Putamen (tissue), 1 donor: ENCODE results near the gene CCDC181.

Experiments
- DNase-seq: peaks from one replicate; pipeline ENCODE4 v3.0.0-alpha.2; 2016; ENCODE audit warnings: low spot score

Gene CCDC181

DNA sequence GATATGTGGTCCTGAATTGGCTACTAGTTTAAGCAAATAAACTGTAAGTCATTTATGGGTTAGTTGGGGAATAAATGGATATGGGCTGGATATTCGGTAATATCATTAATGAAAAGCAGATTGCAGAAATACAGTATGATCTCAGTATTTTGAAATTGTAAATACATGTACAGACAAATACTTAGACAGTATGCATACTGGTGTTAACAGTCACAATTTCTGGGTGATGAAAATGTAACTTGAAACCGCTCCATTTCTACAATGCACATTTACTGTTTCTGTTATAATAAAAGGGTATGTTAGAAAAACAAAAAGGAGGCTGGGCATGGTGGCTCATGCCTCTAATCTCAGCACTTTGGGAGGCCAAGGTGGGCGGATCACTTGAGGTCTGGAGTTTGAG lies 31.3 kb downstream of the CCDC181 start:
- DNase-seq: no peak

DNA sequence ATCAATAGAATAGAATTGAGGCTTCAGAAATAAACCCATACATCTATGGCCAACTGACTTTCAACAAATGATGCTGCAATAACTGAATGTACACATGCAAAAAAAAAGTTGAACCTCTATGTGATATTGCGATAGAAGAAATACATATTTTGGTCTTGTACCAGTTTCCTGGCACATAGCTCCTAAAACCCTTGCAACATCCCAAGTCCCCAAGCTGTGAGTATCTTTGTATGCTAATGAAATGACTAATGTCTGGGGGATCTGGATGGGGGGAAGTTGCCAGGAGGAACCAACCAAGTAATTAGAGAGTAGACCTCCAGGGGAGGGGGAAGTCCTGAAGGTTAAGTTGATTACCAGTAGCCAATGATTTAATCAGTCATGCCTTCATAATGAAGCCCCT lies 34.9 kb downstream of the CCDC181 start:
- no peak for DNase-seq

DNA sequence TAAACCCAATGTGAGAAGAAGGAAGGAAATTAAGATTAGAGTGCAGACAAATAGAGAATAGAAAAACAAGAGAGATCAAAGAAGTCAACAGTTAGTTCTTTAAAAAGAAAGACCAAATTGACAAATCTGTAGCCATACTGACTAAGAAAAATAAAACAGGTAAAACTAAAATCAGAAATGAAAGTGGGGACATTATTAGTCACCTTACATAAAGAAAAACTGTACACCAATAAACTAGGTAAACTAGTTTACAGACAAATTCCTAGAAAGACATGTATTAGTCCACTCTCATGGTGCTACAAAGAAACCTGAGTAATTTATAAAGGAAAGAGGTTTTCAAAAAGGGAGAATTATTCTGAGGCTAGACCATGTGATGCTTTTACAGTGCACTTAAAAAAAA lies 37.0 kb downstream of the CCDC181 start:
- no peak for DNase-seq

GRCh38 chr1:169387399-169387798 lies 39.9 kb downstream of the CCDC181 start:
- DNase-seq: no peak

GRCh38 chr1:169383449-169383848 lies 43.8 kb downstream of the CCDC181 start:
- no peak for DNase-seq

- no peak for DNase-seq
Measured at GRCh38 chr1:169381162-169381561, 46.1 kb downstream of the CCDC181 start.

DNA sequence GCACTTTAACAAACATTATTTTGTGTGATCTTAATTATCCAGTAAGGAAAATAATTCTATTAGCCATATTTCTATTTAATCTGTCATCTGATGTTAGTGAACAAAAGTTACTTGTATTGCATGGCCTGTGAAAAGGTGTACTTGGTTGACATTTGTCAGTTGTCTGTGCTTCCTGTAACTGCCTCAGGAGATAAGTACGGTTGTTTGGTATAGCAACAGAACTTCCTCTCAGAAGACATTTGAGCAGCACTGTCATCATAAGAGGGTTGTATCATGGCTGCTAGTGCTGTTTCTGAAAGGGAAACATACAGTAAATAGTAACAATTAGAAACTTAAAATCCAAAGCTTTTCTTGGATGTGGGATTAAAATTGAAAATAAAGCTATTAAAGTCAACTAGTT lies 55.9 kb downstream of the CCDC181 start:
- DNase-seq: no peak

GRCh38 chr1:169368406-169368769 lies 58.9 kb downstream of the CCDC181 start:
- peak; percentile 5 for DNase-seq

DNA sequence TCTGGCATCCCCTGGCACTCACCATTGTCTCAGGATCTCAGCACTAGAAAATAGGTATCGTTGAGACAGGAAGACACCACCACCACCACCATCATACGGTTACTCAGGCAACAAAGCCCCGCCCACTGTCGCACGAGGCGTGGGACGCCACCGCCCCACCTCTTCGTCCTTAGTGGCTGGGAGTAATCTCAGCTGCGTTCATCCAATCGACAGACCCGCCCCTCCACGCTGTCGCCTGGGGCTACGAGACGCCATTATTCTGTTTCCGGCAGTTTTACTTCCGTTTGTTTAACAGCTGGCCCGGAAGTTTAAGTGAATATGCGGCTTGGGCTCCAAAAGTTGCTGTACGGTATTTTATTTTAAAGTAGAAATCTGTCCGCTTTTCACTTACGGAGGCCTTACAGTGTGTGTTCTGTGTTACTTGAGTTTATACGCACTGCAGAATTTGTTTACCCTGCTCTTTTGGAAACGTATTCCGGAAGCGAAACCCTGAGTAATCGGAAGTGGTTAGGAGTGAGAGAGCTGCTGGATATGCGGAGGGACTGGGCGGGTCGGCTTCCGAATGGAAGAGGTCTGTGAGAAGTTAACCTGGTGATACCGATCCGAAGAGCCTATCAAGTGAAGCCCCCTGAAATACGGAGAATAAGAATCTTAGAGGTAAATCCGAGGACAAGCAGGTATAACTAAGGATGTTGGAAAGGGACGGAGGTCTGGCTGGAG lies 59.4 kb downstream of the CCDC181 start, which contains the start of the genes BLZF1 and NME7:
Gene BLZF1, plus strand, starts transcription at position 510 of the 720 bp plus-strand sequence. CDS start 1,328 bp downstream, outside the sequence.
Gene NME7, minus strand, starts transcription at position 112 of the 720 bp plus-strand sequence. Its CDS starts 87 bp downstream, at position 25.
- DNase-seq: peak; percentile 97

DNA sequence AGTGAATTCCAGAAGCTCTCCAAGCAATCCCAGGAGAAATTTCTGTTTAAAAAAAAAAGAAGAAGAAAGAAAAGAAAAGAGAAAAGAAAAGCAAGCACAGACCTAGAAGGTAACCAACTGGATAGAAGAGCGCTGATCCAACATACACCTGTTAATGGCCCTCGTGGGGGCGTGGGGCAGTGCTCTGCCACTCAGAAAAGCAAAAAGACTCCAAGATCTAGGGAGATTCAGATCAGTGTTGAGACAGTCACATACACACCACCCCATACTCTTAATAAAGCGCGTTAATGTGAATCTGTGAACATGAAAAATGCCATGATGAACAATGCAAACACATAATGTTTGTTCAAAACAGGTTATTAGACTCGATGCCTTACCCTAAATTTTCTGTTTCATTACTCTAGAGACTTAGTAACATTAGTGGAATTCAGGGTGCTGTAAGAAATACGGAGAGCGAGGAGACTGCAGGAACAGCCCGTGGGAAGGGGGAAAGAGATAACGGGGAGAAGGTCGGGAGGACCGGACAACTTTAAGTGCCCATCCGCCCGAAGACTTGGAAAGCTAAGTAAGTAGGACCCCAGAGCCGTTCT lies 60.1 kb downstream of the CCDC181 start:
- DNase-seq: no peak

GRCh38 chr1:169364948-169365347 lies 62.3 kb downstream of the CCDC181 start:
- no peak for DNase-seq

DNA sequence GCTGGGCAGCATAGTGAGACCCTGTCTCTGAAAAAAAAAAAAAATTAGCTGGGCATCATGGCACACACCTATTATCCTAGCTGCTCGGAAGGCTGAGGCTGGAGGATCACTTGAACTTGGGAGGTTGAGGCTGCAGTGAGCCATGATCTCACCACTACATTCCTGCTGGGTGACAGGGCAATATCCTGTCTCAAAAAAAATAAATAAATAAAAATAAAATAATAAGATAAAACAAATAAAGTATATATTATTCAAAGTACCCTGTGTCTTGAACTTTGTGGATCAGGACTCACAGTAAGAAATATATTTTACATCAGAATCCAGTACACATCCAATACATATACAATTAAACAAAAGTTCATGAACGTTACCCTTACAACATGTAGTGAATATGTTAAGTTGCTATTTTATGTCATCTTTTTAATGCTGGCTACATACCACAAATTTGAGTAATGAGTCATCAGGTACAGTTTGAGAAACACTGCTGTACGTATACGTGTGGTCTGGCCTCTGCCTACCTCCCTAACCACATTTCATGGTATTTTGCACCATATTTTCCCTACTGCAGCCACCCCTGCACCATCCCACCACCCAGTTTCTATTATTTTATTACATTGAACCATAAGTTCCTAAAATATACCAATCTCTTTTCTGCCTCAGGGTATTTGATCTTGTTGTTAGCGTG lies 64.1 kb downstream of the CCDC181 start:
- no peak for DNase-seq

DNA sequence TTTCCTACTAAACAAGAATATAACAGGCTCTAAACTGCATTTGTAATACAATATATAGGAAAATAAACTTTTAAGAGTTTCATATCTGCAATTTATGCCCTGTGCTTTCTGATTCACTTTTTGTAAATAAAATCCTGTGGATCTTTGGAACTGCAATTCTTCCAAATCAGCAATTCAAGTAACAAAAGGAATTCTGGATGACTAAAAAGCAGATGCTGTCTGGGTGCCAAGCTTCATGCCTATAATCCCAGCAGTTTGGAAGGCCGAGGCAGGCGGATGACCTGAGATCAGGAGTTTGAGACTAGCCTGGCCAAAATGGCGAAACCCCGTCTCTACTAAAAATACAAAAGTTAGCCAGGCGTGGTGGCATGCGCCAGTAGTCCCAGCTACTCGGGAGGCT lies 66.0 kb downstream of the CCDC181 start:
- no peak for DNase-seq

GRCh38 chr1:169360415-169360814 lies 66.9 kb downstream of the CCDC181 start:
- no peak for DNase-seq

- peak; percentile 50 for DNase-seq
Measured at GRCh38 chr1:169348383-169349036, 78.8 kb downstream of the CCDC181 start.

- no peak for DNase-seq
Measured at GRCh38 chr1:169347688-169348382, 79.4 kb downstream of the CCDC181 start.

DNA sequence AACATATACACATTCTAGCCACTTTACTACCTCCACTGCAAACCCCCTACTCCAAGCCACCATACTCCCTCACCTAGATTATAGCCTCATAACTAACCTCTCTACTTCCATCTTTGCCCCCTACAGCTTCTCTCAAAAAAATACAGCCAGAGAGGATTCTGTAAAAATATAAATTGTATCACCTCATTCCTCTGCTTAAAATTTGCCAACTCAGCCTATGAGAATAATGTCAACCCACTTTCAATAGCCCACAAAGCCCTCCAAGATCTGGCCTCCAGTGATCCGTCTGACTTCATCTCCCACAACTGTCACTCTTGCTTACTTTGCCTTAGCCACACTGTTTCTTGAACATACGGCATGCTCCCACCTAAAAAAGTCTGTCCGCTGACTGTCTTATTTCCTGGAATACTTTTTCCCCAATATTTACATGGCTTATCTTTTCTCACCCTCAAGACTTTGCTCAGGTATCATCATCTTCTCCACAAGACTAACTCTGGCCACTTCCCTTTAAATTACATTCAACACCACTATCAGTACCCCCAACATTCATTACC lies 81.2 kb downstream of the CCDC181 start:
- DNase-seq: no peak

- DNase-seq: no peak
Measured at GRCh38 chr1:169345511-169345910, 81.8 kb downstream of the CCDC181 start.
